ENCODE results near the gene BTG1. TPM values are rescaled to one million over a fixed set of nuclear protein-coding genes. Genes with fewer than 3 reads are reported as not detected.

BTG1 gene
- total RNA-seq, 1 experiment from 2014 or later = 72.4 TPM

DNA sequence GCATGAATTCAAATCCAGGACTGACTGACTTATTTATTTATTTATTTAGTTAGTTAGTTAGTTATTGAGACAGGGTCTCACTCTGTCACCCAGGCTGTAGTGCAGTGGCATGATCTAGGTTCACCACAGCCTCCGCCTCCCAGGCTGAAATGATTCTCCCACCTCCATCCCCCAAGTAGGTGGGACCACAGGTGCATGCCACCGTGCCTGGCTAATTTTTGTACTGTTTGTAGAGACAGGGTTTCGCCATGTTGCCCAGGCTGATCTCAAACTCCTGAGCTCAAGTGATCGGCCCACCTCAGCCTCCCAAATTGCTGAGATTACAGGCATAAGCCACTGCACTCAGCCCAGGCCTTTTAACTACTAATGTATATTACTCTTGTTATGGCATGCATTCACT lies 36.0 kb downstream of the BTG1 start:
- H2AFZ ChIP-seq = no peak overlapping the region
- no peak overlapping the region for H3K4me3 ChIP-seq
- TF ChIP-seq EZH2 (IDR thresholded peaks at IDR 0.05; ENCODE audit: low read depth) = no peak
- TF ChIP-seq, protein P1, sequence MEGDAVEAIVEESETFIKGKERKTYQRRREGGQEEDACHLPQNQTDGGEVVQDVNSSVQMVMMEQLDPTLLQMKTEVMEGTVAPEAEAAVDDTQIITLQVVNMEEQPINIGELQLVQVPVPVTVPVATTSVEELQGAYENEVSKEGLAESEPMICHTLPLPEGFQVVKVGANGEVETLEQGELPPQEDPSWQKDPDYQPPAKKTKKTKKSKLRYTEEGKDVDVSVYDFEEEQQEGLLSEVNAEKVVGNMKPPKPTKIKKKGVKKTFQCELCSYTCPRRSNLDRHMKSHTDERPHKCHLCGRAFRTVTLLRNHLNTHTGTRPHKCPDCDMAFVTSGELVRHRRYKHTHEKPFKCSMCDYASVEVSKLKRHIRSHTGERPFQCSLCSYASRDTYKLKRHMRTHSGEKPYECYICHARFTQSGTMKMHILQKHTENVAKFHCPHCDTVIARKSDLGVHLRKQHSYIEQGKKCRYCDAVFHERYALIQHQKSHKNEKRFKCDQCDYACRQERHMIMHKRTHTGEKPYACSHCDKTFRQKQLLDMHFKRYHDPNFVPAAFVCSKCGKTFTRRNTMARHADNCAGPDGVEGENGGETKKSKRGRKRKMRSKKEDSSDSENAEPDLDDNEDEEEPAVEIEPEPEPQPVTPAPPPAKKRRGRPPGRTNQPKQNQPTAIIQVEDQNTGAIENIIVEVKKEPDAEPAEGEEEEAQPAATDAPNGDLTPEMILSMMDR (conservative IDR thresholded peaks at IDR 0.05) = no peak
- no peak overlapping the region for H3K4me2 ChIP-seq
- no peaks in the 10 kb centered on the region for H3K27me3 ChIP-seq (ENCODE audit: insufficient read depth, low read depth)
- ChIA-PET CTCF (no interaction called here), POLR2A (ENCODE audit: unreplicated experiment) (no interaction called here)
- no peaks in the 10 kb centered on the region for H4K20me1 ChIP-seq (ENCODE audit: insufficient read depth)
- H3K9me2 ChIP-seq (ENCODE audit: insufficient read depth) = no peaks in the 10 kb centered on the region
- H3K79me2 ChIP-seq (ENCODE audit: low read depth) = 0 out of 2 replicates have a peak, but pooled peaks cover 4% of the 10 kb centered on the region
- no peak overlapping the region for H3K27ac ChIP-seq
- no peaks in the 10 kb centered on the region for H3K4me1 ChIP-seq (replicated peaks; ENCODE audit: insufficient read depth)
- BruUV-seq (replicated peaks) = no TSS peak
- no peaks in the 10 kb centered on the region for H3K9me3 ChIP-seq (ENCODE audit: insufficient read depth, low read depth)
- intact Hi-C loops (cut with micrococcal nuclease; ENCODE audit: unreplicated experiment) = no loop called here
- DNase-seq = no peak
- no peaks in the 10 kb centered on the region; the same call in 1 of the 2 replicates for H3K36me3 ChIP-seq (ENCODE audit: low read depth)
- H3F3A ChIP-seq (ENCODE audit: insufficient read depth, low read depth) = no peaks in the 10 kb centered on the region

DNA sequence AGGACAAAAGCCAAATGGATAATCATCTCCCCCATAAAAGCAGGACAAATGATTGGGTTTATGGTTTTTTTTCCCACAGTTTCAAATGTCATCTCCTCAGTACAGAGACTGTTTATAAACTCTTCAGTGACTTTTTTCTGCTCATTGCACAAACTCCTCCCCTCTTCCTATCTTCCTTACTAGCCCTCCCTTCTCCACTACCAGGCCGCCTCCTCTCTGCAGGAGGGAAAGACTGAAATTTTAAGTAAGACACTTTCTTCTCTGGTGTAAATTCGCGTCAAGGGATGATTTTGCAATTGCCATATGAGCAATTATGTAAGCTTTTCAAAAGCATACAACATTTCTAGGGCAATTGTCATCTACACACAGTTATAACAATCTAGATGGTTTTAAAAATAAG lies 37.0 kb downstream of the BTG1 start:
- no peaks in the 10 kb centered on the region for H4K20me1 ChIP-seq (ENCODE audit: insufficient read depth)
- no peaks in the 10 kb centered on the region for H3K9me3 ChIP-seq (ENCODE audit: insufficient read depth, low read depth)
- no peaks in the 10 kb centered on the region for H3K36me3 ChIP-seq (ENCODE audit: low read depth)
- H3K4me1 ChIP-seq (replicated peaks; ENCODE audit: insufficient read depth) = no peaks in the 10 kb centered on the region
- POLR2A ChIA-PET (ENCODE audit: unreplicated experiment) = no interaction called here
- DNase-seq = no peak
- H3K4me3 ChIP-seq = no peak overlapping the region
- BruUV-seq (replicated peaks) = no TSS peak
- intact Hi-C loops (cut with micrococcal nuclease; ENCODE audit: unreplicated experiment) = no loop called here
- no peak overlapping the region for H2AFZ ChIP-seq
- H3K27me3 ChIP-seq (ENCODE audit: insufficient read depth, low read depth) = no peaks in the 10 kb centered on the region
- no peak for TF ChIP-seq EZH2 (IDR thresholded peaks at IDR 0.05; ENCODE audit: low read depth)
- TF ChIP-seq, protein P1 (conservative IDR thresholded peaks at IDR 0.05) = no peak
- no peak overlapping the region for H3K4me2 ChIP-seq
- no peaks in the 10 kb centered on the region for H3F3A ChIP-seq (ENCODE audit: insufficient read depth, low read depth)
- H3K27ac ChIP-seq = no peak overlapping the region
- no peaks in the 10 kb centered on the region for H3K9me2 ChIP-seq (ENCODE audit: insufficient read depth)
- H3K79me2 ChIP-seq (ENCODE audit: low read depth) = 0 out of 2 replicates have a peak, but pooled peaks cover 4% of the 10 kb centered on the region
- CTCF ChIA-PET = interaction anchor here (0.6 kb wide), 1 partner anchor 297 kb away, joined by 4 read pairs; no protein-coding TSS in a partner anchor

DNA sequence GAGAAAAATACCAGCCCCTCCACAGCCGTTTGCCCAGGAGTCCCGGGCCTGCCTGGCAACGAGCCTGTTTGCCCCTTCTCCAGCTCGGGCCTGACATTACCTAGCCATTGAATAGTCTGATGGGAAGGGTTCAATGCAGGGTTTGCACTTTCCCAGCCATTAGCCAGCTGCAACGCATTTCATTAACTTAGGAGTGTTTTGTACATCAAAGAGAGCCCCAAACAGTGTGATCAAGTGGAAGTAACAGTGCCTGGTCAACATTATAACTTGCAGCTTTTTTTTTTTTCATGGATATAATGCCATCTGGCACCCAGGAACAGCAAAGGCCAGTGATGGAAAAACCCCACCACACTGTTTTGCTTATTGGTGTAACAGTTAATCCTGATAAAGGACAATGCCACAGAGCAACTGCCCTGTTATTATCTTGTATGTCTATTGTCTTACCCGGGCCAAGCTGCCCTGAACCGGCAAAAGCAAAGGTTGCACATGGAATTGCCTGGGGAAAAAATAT lies 38.0 kb downstream of the BTG1 start:
- TF ChIP-seq, protein P1 (conservative IDR thresholded peaks at IDR 0.05) = no peak
- no peaks in the 10 kb centered on the region for H3K27me3 ChIP-seq (ENCODE audit: insufficient read depth, low read depth)
- no peaks in the 10 kb centered on the region for H3K4me1 ChIP-seq (replicated peaks; ENCODE audit: insufficient read depth)
- no TSS peak for BruUV-seq (replicated peaks)
- H3K4me3 ChIP-seq = no peak overlapping the region
- H2AFZ ChIP-seq = no peak overlapping the region
- H3K27ac ChIP-seq = no peak overlapping the region
- H3K4me2 ChIP-seq = no peak overlapping the region
- H3K36me3 ChIP-seq (ENCODE audit: low read depth) = no peaks in the 10 kb centered on the region
- H3K9me2 ChIP-seq (ENCODE audit: insufficient read depth) = no peaks in the 10 kb centered on the region
- H4K20me1 ChIP-seq (ENCODE audit: insufficient read depth) = no peaks in the 10 kb centered on the region
- CTCF ChIA-PET = no interaction called here
- intact Hi-C loops (cut with micrococcal nuclease; ENCODE audit: unreplicated experiment) = no loop called here
- DNase-seq = no peak
- H3K9me3 ChIP-seq (ENCODE audit: insufficient read depth, low read depth) = no peaks in the 10 kb centered on the region
- no peaks in the 10 kb centered on the region for H3F3A ChIP-seq (ENCODE audit: insufficient read depth, low read depth)
- no peaks in the 10 kb centered on the region for H3K79me2 ChIP-seq (ENCODE audit: low read depth)
- POLR2A ChIA-PET (ENCODE audit: unreplicated experiment) = no interaction called here

All from PC-9 (cell line).